ENCODE data around the gene TNFRSF12A. TPM values are rescaled to one million over a fixed set of nuclear protein-coding genes. Genes with fewer than 3 reads are reported as not detected.
A peak's percentile ranks its signal among the peaks of the same experiment; 100 is the strongest.
"Not testable (repeated sequence)": the region's sequence is repeated elsewhere in the genome, so short reads cannot be mapped to it uniquely, and the experiment has no call there.

Gene TNFRSF12A
- total RNA-seq, 1 donor from 2014 or later = 74.9 TPM

- no peak for TF ChIP-seq CTCF (IDR thresholded peaks at IDR 0.05)
These were observed 45.0 kb downstream of the TNFRSF12A start, which contains the start of gene IL32 for GRCh38 chr16:3065069-3065741. IL32 (plus strand) TSS chr16:3065640; CDS start chr16:3065812, 172 bp downstream.

GRCh38 chr16:3065742-3066439 is 45.7 kb downstream of the TNFRSF12A start:
- Histone ChIP-seq H3K36me3 (no peaks in the 10 kb centered on the region), H3K27ac (peak overlapping the region; percentile 76), H3K4me1 (peaks cover 7% of the 10 kb centered on the region), H3K27me3 (no peaks in the 10 kb centered on the region), H3K4me3 (peak overlapping the region; percentile 52), H3K9me3 (no peaks in the 10 kb centered on the region)
- no peak for TF ChIP-seq CTCF (IDR thresholded peaks at IDR 0.05)
- peak; percentile 13 for ATAC-seq
- intact Hi-C loops (cut with DNase I) = no loop called here
- DNase-seq = no peak

More at GRCh38 chr16:3065069-3065741, 45.0 kb downstream of the TNFRSF12A start, which contains the start of gene IL32:
- H3K27me3 ChIP-seq = no peaks in the 10 kb centered on the region
- peak within 1 kb of the TSS; percentile 76 for H3K27ac ChIP-seq
- no peaks in the 10 kb centered on the region for H3K36me3 ChIP-seq
- no peak for DNase-seq
- intact Hi-C loops (cut with DNase I) = no loop called here
- H3K4me3 ChIP-seq = peak within 1 kb of the TSS; percentile 52
- H3K9me3 ChIP-seq = no peaks in the 10 kb centered on the region
- ATAC-seq = peak; percentile 75
- H3K4me1 ChIP-seq = peaks cover 7% of the 10 kb centered on the region

- DNase-seq (no peak), ATAC-seq (no peak)
- H3K4me1 ChIP-seq = peaks cover 7% of the 10 kb centered on the region
- no peaks in the 10 kb centered on the region for H3K27me3 ChIP-seq
- peak overlapping the region; percentile 76 for H3K27ac ChIP-seq
- intact Hi-C loops (cut with DNase I) = no loop called here
- no peaks in the 10 kb centered on the region for H3K9me3 ChIP-seq
- TF ChIP-seq CTCF (IDR thresholded peaks at IDR 0.05) = no peak
- no peaks in the 10 kb centered on the region for H3K36me3 ChIP-seq
- peak overlapping the region; percentile 52 for H3K4me3 ChIP-seq
These were observed 46.2 kb downstream of the TNFRSF12A start for GRCh38 chr16:3066440-3066748.

- Histone ChIP-seq H3K27ac (no peak overlapping the region), H3K36me3 (no peaks in the 10 kb centered on the region), H3K27me3 (no peaks in the 10 kb centered on the region), H3K9me3 (no peaks in the 10 kb centered on the region), H3K4me3 (peak overlapping the region; percentile 35), H3K4me1 (peaks cover 7% of the 10 kb centered on the region)
- no peak for DNase-seq
- ATAC-seq = no peak
- TF ChIP-seq CTCF (IDR thresholded peaks at IDR 0.05) = no peak
- intact Hi-C loops (cut with DNase I) = no loop called here
These were observed 48.3 kb downstream of the TNFRSF12A start for GRCh38 chr16:3068487-3068886.

- intact Hi-C loops (cut with DNase I); ATAC-seq; H3K27ac ChIP-seq; H3K4me3 ChIP-seq; H3K36me3 ChIP-seq; H3K4me1 ChIP-seq; DNase-seq; H3K9me3 ChIP-seq; H3K27me3 ChIP-seq: not testable (repeated sequence)
These were observed 49.0 kb downstream of the TNFRSF12A start for GRCh38 chr16:3069146-3069545.

- H3K27me3 ChIP-seq = no peaks in the 10 kb centered on the region
- no peaks in the 10 kb centered on the region for H3K36me3 ChIP-seq
- ATAC-seq = no peak
- no peak overlapping the region for H3K4me3 ChIP-seq
- intact Hi-C loops (cut with DNase I) = no loop called here
- TF ChIP-seq CTCF (IDR thresholded peaks at IDR 0.05) = no peak
- no peak overlapping the region for H3K27ac ChIP-seq
- no peaks in the 10 kb centered on the region for H3K9me3 ChIP-seq
- peaks cover 7% of the 10 kb centered on the region for H3K4me1 ChIP-seq
- no peak for DNase-seq
These were observed 50.5 kb downstream of the TNFRSF12A start for GRCh38 chr16:3070608-3071111.
